NCI-H526 treated with DMSO at 0.1 percent for 48 hours (cell line): ENCODE data around the gene TFEB.

Experiments
- DNase-seq: peaks from one replicate; lab custom pipeline; 2025; lab: John Stamatoyannopoulos, UW

Gene TFEB

GRCh38 chr6:41651962-41652657, 83.3 kb downstream of the TFEB start:
- DNase-seq, result no peak

GRCh38 chr6:41651246-41651961, 84.0 kb downstream of the TFEB start:
- no peak for DNase-seq

GRCh38 chr6:41650120-41650519, 85.3 kb downstream of the TFEB start:
- DNase-seq, result no peak

DNA sequence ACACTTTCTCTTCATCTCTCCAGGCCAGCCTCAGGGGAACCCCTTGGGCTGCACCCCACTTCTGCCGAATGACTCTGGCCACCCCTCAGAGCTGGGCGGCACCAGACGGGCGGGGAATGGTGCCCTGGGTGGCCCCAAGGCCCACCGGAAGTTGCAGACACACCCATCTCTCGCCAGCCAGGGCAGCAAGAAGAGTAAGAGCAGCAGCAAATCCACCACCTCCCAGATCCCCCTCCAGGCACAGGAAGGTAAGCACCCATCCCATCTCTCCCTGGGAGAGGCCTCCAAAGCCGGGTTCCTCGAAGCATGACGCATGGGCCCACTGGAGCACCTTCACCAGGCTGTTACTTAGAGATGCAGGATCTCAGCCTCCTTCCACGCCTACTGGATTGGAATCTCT, 85.8 kb downstream of the TFEB start:
- DNase-seq, result no peak

DNA sequence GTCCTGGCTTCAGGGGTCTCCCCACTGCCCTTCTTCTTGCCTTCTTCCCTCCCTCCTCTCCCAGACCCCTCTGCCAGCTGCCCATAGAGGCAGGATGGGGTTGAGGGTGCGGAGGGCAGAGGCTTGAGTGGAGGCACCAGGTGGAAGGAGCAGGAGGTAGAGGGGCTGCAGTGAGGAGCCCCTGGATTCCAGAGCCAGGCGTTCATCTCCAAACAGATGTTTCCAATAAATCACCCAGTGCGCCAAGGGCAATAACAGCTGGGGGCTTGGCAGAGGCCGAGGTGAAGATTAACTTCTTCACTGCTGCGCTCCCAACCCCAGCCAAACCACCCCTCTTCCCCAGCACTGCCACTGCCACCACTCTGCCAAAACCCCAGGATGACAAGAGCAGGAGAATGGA, 86.5 kb downstream of the TFEB start:
- DNase-seq, result no peak

- no peak for DNase-seq
These were observed 87.3 kb downstream of the TFEB start for GRCh38 chr6:41648070-41648585.

GRCh38 chr6:41647061-41647511, 88.3 kb downstream of the TFEB start:
- DNase-seq, result no peak

GRCh38 chr6:41646026-41646795, 89.2 kb downstream of the TFEB start:
- DNase-seq, result no peak

GRCh38 chr6:41645007-41645618, 90.3 kb downstream of the TFEB start:
- no peak for DNase-seq

DNA sequence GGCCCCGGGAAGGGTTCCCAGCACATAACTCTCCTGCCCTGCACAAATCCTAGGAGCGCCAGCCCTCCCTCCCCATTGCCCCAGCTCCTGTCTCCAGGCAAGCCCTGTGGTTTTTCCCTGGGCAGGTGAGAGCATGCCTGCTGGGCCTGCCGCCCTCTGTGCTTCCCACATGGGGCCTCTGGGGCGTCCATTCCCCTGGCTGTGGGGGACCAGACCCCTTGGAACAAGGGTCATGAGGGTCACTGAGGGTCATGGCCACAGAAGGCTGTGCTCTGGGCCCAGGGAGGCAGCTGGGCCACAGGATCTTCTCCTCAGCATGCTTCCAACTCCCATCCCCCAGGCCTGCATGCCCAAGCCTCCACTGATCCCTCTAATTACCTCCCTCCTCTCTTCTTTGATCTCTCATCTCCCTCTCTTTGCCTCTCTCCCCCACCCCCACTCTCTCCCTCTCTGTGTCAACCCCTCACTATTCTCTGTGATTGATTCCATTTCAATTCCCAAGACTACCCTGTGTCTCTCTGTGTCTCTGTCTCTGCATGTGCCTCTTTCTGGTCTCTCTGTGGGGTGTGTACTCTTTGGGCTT, 91.0 kb downstream of the TFEB start:
- DNase-seq, result peak; percentile 10

DNA sequence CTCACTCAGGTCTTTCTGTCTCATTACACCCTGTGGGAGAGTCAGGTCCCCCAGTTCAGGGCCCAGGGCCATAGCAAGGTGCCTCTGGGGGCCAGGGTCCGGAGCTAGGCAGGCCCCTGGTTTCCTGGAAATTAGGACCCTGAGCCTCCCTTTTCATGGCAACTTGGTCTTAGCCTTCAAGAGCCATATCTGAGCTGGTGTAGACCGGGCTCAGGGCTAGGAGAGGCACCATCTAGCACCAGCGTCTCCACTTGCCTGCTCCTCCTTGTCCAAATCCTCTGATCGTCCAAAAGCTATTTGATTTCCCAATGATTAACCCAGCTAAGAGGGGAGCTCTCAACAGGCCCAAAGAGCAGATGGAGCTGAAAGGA, 91.5 kb downstream of the TFEB start:
- DNase-seq, result no peak

- DNase-seq, result no peak
These were observed 92.2 kb downstream of the TFEB start for GRCh38 chr6:41642960-41643898.

DNA sequence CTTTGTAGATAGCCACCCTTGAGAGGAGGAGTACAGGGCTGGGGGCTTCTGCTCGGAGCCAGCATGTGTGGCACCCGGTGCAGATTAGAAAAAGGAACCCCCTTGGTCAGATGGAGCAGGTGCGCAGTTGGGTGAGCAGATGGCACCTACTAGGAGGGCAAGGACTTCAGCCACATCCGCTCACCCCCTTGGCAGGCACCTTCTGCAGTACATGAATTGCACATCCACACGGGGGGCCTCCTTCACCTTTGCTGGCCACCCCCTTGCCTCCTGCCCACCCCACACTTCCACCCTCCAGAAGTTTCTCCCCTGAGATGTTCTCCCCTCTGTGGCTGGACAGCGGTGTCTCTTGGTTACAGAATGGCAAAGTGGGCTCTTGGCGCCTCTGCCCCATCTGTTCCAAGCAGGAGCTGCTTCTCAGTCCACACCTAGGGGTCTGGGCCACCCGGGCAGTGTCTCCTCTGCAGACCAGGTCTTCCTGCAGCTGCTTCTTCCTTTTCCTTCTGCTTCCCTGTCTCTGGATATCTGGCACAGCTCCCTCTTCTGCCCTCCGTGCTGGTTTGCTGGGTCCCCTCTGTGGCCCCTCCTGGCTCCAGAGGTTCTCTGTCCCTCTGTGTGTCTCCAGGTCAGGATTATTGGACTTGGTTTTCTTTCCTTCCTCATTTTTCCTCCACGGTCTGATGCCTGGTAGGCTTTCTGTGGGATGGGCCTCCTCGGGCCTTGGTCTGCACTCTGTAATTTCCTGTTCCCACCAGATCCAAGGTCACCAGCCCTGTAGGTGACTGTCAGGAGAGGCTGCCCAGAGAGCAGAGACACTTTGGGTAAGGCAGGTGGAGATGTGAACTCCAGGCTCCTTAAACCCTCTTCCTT, 93.1 kb downstream of the TFEB start:
- no peak for DNase-seq

DNA sequence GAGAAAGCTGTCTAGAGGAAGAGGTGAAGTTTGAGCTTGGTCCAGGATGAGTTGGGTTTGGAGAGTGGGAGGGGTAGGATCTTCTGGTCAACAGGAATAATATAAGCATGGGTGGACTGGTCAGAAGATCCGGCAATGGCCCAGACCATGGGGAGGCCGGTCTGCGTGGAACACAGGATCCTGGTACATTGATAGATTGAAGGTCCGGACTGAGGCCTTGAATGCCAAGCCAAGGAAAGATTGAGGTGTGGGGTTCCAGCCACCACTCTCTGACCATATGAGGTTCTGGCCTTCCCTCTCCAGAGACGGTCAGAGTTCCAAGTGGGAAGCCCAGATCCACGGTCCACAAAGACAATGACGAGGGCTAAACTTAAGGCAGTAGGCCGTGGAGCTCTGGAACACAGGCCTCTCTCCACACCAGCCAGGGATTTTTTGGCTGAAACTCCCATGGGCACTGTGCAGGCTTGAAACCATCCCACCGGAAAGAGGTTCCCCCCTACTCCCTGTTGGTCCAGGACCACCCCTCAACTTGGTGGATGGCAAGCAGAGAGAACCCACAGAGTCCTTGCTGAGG, 94.0 kb downstream of the TFEB start:
- DNase-seq, result no peak

- DNase-seq, result no peak
These were observed 95.0 kb downstream of the TFEB start for GRCh38 chr6:41640426-41640825.

DNA sequence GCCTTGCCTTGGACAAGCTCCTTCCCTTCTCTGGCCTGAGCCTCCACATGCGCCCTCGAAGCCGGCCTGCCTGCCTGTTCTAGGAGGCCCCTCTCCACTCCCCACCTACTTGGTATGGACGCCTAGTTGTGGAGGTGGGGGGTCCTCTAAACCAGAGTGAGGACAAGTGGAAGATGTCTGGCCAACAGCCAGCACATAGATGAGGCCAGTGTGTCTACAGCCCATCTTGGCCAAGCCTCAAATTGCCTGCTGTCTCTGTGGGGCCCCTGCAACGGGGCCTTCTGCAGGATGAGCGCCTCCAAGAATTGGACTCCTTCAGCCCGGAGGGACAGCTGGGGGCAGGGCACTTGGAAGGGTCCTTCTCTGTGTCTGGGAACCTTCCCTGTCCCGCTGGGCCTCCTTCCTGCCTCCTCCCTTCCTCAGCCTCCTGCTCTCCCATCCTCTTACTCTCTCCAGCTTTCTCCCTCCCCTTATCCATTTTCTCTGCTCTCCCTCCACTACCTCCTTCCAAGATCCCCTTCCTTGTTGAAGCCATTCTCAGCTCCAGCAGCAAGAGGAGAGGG, 95.5 kb downstream of the TFEB start:
- DNase-seq, result no peak

GRCh38 chr6:41638935-41639808, 96.2 kb downstream of the TFEB start:
- no peak for DNase-seq
